Stimulated activated CD4-positive, alpha-beta T cell treated with anti-CD3 and anti-CD28 coated beads, Interleukin-4, amount 100 ng/mL, for 24 hours (primary cell): Measurements from ENCODE around the gene SGPP2.
"Not testable (repeated sequence)": the region's sequence is repeated elsewhere in the genome, so short reads cannot be mapped to it uniquely, and the experiment has no call there.

Source experiments
- DNase-seq: peaks from one replicate; pipeline ENCODE4 v3.0.0-alpha.2; 2020

Gene SGPP2

DNA sequence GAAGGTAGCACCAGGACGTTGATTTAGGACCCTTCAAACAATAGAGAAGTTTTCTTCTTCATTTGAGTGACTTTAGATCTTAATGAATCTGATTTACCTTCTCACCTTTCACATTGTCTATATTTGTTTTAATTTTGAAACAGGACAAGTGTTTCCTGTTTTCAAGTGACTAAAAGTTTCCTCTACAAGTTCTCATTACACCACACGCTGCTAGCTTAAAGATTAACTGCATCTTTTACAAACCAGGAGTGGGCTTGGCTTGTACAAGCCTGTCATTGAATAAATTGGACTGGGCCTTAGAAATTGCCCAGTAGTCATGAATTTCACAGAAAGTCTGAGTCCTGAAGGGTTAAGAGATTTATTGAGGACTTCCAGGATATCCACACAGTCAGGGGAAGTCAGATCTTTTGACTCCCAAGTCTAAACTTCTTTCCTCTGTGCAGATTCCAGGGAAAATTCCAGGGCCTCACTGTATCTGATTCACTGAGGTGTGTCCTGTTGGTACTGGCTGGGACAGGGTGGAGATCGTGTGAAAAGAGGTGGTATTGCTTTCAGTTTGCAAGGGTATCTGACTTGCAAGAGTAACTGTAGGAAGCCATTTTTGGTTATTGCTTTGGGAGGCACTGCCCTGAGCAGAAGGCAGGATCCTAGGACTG is 3.4 kb downstream of the SGPP2 start:
- no peak for DNase-seq

DNA sequence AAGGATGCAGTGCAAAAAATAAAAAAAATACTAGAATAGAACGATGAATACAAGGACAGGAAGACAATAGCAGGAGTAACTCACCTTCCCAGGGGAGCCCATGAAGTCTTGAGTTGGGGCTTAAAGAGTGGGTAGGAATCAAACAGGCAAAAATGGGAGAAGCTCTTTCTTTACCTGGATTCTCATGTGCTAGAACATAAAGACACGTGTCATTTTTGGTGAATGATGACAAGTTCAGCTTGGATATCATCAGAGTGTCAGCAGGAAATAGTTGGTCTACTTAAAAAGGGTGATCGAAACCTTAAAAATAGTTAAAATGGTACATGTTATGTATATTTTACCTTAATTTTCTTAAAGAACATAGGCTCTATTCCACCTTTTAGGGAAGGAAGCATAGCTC is 5.7 kb downstream of the SGPP2 start:
- no peak for DNase-seq

DNA sequence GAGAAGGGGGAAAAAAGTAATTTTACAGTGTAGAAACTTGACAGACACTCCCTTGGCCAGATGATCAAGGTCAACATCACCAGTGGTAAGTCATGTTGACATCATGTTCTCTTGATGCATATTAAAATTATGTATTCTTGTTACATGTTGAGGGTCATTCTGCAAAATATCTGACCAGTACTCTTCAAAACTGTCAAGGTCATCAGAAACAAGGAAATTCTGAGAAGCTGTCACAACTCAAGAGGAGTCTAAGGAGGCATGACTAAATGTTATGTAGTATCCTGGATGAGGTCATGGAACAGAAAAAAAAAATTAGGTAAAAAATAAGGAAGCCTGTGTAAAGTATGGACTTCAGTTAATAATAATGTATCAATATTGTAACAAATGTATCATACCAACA is 6.3 kb downstream of the SGPP2 start:
- DNase-seq, result no peak

- no peak for DNase-seq
These were observed 7.5 kb downstream of the SGPP2 start for GRCh38 chr2:222431869-222432268.

DNA sequence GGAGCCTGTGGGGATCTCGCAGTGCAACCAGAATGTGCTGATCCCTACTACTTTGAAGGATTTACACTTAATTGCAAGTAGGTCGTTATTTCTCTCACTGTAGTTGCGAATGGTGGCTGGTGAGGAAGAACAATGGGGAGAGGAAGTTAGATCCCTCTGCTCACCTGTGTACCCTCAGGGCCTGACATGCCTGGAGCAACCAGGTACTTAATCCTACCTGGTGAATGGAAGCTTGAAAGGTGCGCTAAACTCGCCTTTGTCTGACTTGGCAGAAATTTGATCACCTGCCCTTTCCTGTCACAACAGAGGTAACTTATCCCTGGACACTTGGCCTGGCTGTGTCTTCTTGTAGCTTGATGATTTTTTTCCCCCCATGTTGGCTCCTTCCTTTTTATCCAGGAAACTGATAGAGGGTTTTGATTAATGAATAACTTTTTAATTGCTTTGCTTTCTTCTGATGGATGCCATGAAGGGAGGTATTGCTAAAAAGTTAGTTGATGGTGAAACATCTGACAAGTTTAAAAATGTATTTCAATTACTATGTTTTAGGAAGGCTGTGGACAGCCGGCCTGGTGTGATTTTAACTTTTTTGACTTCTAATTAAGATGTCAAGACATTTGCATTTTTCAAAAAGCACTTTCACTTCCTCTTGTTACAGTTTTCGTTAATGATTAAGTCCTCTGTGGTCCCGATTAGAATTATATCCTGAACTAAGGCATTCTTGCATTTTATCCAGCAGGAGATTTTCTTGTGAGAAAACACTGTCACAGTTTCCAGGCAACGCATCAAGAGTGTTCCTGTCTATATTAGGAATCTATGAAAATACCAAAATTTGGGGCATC is 9.2 kb downstream of the SGPP2 start:
- no peak for DNase-seq

- no peak for DNase-seq
These were observed 9.9 kb downstream of the SGPP2 start for GRCh38 chr2:222434204-222434603.

- DNase-seq, result not testable (repeated sequence)
These were observed 11.2 kb downstream of the SGPP2 start for GRCh38 chr2:222435400-222436039.

DNA sequence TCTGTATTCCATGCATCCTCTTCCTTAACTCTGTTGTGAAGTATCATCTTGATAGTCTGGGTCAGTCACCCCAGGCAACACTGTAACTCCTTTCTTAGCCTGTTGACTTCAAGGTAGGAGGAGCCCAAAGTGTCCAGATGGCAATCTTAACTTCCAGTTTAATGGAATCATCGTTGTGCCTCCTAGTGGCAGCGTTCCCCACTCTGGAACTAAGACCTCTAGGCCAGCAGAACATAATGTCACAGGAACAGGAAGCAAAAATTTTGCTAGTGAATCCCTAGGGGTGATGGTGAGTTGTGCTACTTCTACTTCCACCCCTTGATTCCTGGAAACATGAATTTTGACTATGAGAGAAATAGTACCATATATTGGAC is 11.7 kb downstream of the SGPP2 start:
- DNase-seq, result no peak

GRCh38 chr2:222439692-222440091 is 15.3 kb downstream of the SGPP2 start:
- DNase-seq, result no peak

GRCh38 chr2:222440673-222441422 is 16.5 kb downstream of the SGPP2 start:
- no peak for DNase-seq

- DNase-seq, result no peak
These were observed 18.3 kb downstream of the SGPP2 start for GRCh38 chr2:222442665-222443064.

DNA sequence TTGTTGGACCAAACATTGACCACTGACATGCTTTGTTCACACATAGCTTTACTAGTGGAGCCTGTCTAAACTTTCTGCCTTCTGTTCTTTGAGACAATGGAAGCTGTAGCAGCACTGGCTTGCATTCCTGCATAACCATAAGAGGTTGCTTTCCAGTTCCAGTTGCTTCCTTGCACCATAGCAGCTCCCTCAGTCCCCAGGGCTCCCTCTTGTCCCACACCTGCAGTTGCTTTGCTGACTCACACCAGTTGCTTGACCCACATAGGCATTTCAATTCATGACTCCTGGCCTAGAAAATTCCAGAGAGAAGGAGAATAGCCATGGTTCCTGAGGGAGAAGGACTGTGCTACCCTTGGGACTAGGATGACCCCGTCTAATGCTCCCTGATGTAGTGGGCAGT is 20.9 kb downstream of the SGPP2 start:
- no peak for DNase-seq

GRCh38 chr2:222447131-222447530 is 22.8 kb downstream of the SGPP2 start:
- no peak for DNase-seq

DNA sequence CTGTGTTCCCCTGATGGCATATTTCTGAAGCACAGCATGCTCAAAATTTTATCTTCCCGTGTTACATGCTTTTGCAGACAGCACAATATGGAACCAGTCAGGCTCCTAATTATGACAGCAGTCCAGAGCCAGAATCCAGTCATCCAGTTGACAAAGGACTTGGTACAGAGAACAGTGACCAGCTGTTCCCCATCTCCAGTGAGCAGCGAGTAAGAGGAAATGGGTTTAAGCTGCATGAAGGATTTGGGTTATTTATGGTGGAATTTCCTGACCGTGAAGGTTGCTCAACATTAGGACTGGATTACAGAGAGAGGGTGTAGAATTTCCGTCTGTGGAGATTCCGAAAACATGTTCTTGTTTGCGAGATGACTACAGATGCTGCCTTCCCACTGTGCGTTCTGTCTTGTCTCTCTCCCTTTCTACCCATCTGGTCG is 24.4 kb downstream of the SGPP2 start:
- no peak for DNase-seq

- DNase-seq, result no peak
These were observed 25.7 kb downstream of the SGPP2 start for GRCh38 chr2:222450021-222450420.

- no peak for DNase-seq
These were observed 26.9 kb downstream of the SGPP2 start for GRCh38 chr2:222451224-222451674.

- DNase-seq, result no peak
These were observed 28.1 kb downstream of the SGPP2 start for GRCh38 chr2:222452422-222452950.

GRCh38 chr2:222456479-222457077 is 32.2 kb downstream of the SGPP2 start:
- no peak for DNase-seq

- DNase-seq, result no peak
These were observed 35.6 kb downstream of the SGPP2 start for GRCh38 chr2:222459983-222460382.

GRCh38 chr2:222465746-222466145 is 41.4 kb downstream of the SGPP2 start:
- no peak for DNase-seq

DNA sequence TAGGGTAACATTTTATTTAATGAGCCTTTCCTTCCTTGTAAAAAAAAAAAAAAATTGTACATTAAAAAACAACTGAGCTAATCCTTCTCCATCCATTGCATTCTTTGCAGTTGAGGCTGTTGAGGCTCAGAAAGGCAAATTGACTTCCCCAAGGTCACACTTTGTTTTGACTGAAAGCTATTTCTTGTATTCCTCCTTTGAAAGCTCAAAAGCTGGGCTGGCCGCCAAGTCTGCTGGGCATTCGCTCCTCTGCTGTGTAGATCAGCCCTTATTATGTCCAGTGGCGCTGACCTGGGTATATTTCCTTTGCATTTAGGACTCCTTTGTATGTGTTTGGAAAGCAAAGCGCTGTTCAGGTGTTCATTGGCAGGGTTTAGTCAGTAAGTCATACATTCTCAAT is 44.0 kb downstream of the SGPP2 start:
- no peak for DNase-seq

- no peak for DNase-seq
These were observed 46.6 kb downstream of the SGPP2 start for GRCh38 chr2:222470802-222471468.
